OCI-LY3 (cell line): ENCODE results near the gene CD58.

Source experiments
- H2AFZ ChIP-seq: fragments of 200-600, 300-600 bp; shearing (Covaris generic); 2 replicates; pipeline ENCODE4 v1.6.0; 2014; ENCODE audit warnings: antibody characterized with exemption, low read depth, low read length
- H3K27ac ChIP-seq: fragments of 200-600, 300-600 bp; sonication (generic); 2 replicates; pipeline ENCODE4 v1.5.1; 2014; ENCODE audit warnings: mild to moderate bottlenecking, low read length, moderate library complexity, mixed read lengths
- H3K27me3 ChIP-seq: fragments of 200-600, 300-600 bp; sonication (generic); 2 replicates; pipeline ENCODE4 v1.6.1; 2014; ENCODE audit warnings: low read depth, low read length, mixed read lengths
- H3K36me3 ChIP-seq: fragments of 200-600, 300-600 bp; sonication (generic); replicated peaks from 2 replicates; pipeline ENCODE3; 2014; ENCODE audit warnings: low read depth, low read length, mixed read lengths
- H3K4me1 ChIP-seq: fragments of 300-600, 200-600 bp; sonication (generic); 2 replicates; pipeline ENCODE4 v1.6.1; 2014; ENCODE audit warnings: low read length, mixed read lengths
- H3K4me2 ChIP-seq: fragments of 200-600, 300-600 bp; sonication (generic); 2 replicates; pipeline ENCODE4 v1.6.1; 2014; ENCODE audit warnings: low read length, mixed read lengths
- H3K4me3 ChIP-seq: fragments of 300-600, 200-600 bp; sonication (generic); 2 replicates; pipeline ENCODE4 v1.5.1; 2014; ENCODE audit warnings: antibody characterized with exemption, mild to moderate bottlenecking, low read length, moderate library complexity
- H3K79me2 ChIP-seq: fragments of 300-600, 200-600 bp; shearing (Covaris generic); 2 replicates; pipeline ENCODE4 v1.6.1; 2014; ENCODE audit warnings: mild to moderate bottlenecking, low read length, mixed read lengths
- H3K9ac ChIP-seq: fragments of 300-600, 200-600 bp; shearing (Covaris generic); 2 replicates; pipeline ENCODE4 v1.6.0; 2014; ENCODE audit warnings: mild to moderate bottlenecking, low read length, moderate library complexity
- H3K9me3 ChIP-seq: fragments of 200-600, 300-600 bp; shearing (Covaris generic); 2 replicates; pipeline ENCODE4 v1.6.1; 2014; ENCODE audit warnings: low read length, mixed read lengths; ENCODE audit not compliant: insufficient read depth
- H4K20me1 ChIP-seq: fragments of 200-600, 300-600 bp; sonication (generic); 2 replicates; pipeline ENCODE4 v1.6.1; 2016; ENCODE audit warnings: low read length, mixed read lengths; ENCODE audit not compliant: insufficient read depth
- EZH2phosphoT487 ChIP-seq: fragments of 200-600 bp; shearing (Covaris generic); IDR thresholded peaks from 2 replicates; pipeline ENCODE4 v1.6.1; 2018; ENCODE audit warnings: antibody characterized with exemption, mixed run types, low read depth
- TF ChIP-seq, protein P1 (sequence below): fragments of 200-600, 300-600 bp; sonication (generic); IDR thresholded peaks from 2 replicates; pipeline ENCODE4 v1.5.1; 2014; ENCODE audit warnings: antibody characterized with exemption, low read length, low read depth

Gene CD58

DNA sequence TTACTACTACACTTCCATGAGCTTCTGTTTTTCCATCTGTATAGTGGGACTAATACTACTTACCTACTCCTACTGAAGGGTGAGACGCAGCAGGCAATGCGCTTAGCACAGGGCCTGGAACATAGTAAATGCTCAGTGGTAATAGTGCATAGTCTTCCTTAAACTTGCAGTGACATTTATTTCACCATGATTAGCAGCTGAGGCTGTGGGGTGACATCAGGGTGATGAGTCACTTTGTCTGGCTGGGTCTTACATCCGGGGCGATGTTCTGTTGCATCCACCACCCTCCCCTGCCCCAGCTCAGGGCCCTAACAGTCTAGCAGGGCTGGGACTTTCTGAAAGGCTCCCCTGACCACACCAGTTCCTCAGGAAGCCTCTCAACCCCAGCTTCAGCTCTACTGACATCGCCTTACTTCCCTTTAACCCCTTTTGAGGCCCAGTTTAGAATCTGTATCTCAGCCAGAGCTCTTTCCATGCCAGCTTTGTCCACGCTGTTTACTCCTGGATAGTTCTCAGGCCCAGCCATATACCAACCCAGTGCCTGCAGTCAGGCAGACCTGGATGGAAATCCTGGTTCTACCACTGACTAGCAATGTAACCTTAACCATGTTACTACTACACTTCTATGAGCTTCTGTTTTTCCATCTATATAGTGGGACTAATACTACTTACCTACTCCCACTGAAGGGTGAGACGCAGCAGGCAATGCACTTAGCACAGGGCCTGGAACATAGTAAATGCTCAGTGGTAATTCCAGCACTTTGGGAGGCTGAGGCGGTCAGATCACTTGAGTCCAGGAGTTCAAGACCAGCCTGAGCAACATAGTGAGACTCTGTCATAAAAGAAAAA, 66.3 kb downstream of the CD58 start:
- Histone ChIP-seq H3K36me3 (no peaks in the 10 kb centered on the region), H4K20me1 (no peaks in the 10 kb centered on the region), H3K9me3 (no peaks in the 10 kb centered on the region), H3K9ac (peak overlapping the region; percentile 77; the same call in 1 of the 2 replicates), H3K79me2 (no peaks in the 10 kb centered on the region), H2AFZ (0 out of 2 replicates have a peak overlapping the region, but pooled peaks have one; percentile 45), H3K27me3 (no peaks in the 10 kb centered on the region), H3K4me2 (peak overlapping the region; percentile 61), H3K4me3 (no peak overlapping the region; the same call in 1 of the 2 replicates), H3K4me1 (peaks cover 77% of the 10 kb centered on the region), H3K27ac (peak overlapping the region; percentile 99)
- TF ChIP-seq, protein P1, sequence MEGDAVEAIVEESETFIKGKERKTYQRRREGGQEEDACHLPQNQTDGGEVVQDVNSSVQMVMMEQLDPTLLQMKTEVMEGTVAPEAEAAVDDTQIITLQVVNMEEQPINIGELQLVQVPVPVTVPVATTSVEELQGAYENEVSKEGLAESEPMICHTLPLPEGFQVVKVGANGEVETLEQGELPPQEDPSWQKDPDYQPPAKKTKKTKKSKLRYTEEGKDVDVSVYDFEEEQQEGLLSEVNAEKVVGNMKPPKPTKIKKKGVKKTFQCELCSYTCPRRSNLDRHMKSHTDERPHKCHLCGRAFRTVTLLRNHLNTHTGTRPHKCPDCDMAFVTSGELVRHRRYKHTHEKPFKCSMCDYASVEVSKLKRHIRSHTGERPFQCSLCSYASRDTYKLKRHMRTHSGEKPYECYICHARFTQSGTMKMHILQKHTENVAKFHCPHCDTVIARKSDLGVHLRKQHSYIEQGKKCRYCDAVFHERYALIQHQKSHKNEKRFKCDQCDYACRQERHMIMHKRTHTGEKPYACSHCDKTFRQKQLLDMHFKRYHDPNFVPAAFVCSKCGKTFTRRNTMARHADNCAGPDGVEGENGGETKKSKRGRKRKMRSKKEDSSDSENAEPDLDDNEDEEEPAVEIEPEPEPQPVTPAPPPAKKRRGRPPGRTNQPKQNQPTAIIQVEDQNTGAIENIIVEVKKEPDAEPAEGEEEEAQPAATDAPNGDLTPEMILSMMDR, result no peak
- TF ChIP-seq EZH2phosphoT487, result no peak

DNA sequence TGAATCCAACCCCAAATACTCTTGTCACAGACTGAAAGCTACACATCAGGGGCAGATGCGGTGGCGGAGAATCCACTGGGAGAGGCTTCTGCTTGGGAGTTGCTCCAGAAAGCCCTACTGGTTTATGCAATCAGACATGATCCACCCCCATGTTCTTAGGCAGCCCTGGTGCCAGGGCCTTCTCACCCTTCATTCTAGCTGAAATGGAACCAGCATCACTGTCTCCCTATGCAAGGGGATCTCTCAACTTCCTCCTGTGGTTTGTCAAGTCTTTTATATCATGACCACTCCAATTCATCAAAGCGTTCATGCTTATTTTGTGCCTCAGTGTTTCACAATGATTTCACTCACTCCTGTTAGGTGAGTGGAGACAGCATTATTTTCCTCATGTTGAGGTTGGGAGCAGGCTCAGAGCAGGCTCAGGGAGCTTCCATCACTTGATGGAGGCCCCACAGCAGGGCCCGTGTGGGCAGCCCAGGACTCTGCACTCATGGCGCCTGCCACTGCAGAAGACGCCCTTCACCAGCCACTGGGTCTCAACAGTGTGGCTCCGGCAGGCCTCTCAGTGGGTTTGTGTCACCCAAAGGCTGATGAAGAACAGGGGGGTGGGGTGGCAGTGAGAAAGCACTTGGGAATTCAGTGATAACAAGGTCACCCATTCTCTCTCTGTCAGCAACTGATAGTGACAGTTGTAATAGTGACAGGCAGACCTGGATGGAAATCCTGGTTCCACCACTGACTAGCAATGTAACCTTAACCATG, 67.1 kb downstream of the CD58 start:
- peak overlapping the region; percentile 51 for H3K4me2 ChIP-seq

DNA sequence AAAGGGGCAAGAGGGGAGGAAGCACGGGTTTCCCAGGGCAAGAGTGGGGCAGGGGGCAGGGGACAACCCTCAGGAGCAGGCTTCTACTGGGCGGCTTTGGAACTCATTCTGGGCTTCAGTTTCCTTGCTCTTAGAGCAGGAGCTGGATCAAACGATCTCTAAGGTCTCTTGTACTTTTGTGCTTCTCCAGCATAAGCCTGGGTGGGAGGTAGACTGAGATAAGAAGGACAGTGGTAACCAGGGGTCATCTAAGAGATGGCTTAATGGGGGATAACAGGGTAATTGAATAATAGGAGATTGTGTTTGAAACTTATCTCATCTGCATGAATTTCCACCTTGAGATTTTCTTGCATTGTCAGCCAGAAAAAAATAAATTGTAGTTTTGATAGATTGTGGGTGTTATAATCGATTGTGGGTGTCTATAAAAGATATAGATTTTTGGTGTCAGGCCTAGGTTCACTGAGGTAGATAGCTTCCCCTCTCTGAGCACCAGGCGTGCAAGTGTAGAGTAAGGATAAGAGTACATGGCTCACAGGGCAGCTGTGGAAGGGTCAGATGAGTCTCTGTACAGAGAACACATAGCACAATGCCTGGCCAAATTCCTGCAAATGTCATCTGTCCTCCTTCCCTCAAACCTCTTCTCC, 68.0 kb downstream of the CD58 start:
- no peaks in the 10 kb centered on the region for H3K36me3 ChIP-seq
- no peaks in the 10 kb centered on the region for H4K20me1 ChIP-seq
- H3K4me3 ChIP-seq, result no peak overlapping the region
- H3K9me3 ChIP-seq, result no peaks in the 10 kb centered on the region
- peaks cover 75% of the 10 kb centered on the region for H3K4me1 ChIP-seq
- H3K27ac ChIP-seq, result peak overlapping the region; percentile 99; the same call in 1 of the 2 replicates
- H3K4me2 ChIP-seq, result 0 out of 2 replicates have a peak overlapping the region, but pooled peaks have one; percentile 51
- TF ChIP-seq EZH2phosphoT487, result no peak
- TF ChIP-seq, protein P1, result no peak
- no peak overlapping the region for H3K9ac ChIP-seq
- no peaks in the 10 kb centered on the region for H3K27me3 ChIP-seq
- no peaks in the 10 kb centered on the region for H3K79me2 ChIP-seq
- no peak overlapping the region for H2AFZ ChIP-seq

More for the DNA sequence above, 67.1 kb downstream of the CD58 start:
- no peak overlapping the region for H2AFZ ChIP-seq
- H4K20me1 ChIP-seq, result no peaks in the 10 kb centered on the region
- H3K4me3 ChIP-seq, result no peak overlapping the region; the same call in 1 of the 2 replicates
- peaks cover 75% of the 10 kb centered on the region for H3K4me1 ChIP-seq
- H3K27ac ChIP-seq, result peak overlapping the region; percentile 99
- H3K27me3 ChIP-seq, result no peaks in the 10 kb centered on the region
- H3K79me2 ChIP-seq, result no peaks in the 10 kb centered on the region
- no peak for TF ChIP-seq EZH2phosphoT487
- TF ChIP-seq, protein P1, result no peak
- H3K9me3 ChIP-seq, result no peaks in the 10 kb centered on the region
- no peaks in the 10 kb centered on the region for H3K36me3 ChIP-seq
- H3K9ac ChIP-seq, result peak overlapping the region; percentile 77; the same call in 1 of the 2 replicates
